ENCODE results near the gene APOL4.
A peak's percentile ranks its signal among the peaks of the same experiment; 100 is the strongest.

The APOL4 gene

DNA sequence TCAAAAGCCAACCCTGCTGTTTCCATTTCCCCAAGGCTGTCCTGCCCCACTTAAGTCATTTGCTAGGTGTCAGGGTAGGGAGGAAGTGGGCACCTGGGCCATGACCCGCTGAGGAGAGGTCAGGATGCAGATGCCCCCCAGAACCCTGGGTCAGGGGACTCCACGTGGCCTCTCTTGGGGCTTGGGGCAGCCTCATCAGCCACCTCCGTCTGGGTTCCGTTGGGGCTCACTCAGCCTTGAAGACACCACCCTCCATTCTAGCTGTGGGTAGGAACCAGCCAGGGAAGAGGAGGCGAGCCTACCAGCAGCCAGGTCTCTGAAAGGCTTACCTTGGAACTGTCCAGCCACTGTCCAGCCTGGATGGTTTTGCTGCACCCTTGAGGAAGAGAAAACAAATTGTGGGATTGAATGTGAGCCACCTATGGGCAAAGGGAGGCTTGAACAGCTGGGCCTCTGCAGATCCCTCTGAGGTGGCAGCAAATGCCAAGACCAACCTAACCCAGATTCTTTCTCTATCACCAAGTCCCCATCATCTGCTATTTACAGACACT lies 2.5 kb downstream of the APOL4 start:
- TF ChIP-seq, protein P1, sequence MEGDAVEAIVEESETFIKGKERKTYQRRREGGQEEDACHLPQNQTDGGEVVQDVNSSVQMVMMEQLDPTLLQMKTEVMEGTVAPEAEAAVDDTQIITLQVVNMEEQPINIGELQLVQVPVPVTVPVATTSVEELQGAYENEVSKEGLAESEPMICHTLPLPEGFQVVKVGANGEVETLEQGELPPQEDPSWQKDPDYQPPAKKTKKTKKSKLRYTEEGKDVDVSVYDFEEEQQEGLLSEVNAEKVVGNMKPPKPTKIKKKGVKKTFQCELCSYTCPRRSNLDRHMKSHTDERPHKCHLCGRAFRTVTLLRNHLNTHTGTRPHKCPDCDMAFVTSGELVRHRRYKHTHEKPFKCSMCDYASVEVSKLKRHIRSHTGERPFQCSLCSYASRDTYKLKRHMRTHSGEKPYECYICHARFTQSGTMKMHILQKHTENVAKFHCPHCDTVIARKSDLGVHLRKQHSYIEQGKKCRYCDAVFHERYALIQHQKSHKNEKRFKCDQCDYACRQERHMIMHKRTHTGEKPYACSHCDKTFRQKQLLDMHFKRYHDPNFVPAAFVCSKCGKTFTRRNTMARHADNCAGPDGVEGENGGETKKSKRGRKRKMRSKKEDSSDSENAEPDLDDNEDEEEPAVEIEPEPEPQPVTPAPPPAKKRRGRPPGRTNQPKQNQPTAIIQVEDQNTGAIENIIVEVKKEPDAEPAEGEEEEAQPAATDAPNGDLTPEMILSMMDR (conservative IDR thresholded peaks at IDR 0.05): no peak
- no peak for TF ChIP-seq ZFX (IDR thresholded peaks at IDR 0.05)
- H3K27ac ChIP-seq: no peak overlapping the region

DNA sequence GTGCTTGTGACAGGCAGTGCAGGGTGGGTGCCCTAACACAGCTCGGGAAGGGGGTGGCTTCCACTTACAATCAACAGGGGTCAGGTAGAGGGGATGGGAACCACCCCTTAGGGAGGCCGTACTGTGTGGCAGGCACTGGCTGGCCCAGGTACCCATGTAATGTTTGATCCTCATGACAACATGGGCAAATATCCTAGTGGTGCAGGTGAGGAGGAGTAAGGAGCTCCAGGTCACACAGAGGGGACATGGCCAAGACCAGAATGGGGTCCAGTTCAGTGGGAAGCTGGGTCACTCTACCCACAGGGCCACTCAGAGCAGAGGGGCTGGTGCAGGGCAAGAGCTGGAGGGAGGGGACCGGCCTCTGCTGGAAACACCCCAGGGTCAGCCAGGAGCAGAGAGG lies 3.1 kb downstream of the APOL4 start:
- TF ChIP-seq ZFX (IDR thresholded peaks at IDR 0.05): no peak
- no peak overlapping the region for H3K27ac ChIP-seq

DNA sequence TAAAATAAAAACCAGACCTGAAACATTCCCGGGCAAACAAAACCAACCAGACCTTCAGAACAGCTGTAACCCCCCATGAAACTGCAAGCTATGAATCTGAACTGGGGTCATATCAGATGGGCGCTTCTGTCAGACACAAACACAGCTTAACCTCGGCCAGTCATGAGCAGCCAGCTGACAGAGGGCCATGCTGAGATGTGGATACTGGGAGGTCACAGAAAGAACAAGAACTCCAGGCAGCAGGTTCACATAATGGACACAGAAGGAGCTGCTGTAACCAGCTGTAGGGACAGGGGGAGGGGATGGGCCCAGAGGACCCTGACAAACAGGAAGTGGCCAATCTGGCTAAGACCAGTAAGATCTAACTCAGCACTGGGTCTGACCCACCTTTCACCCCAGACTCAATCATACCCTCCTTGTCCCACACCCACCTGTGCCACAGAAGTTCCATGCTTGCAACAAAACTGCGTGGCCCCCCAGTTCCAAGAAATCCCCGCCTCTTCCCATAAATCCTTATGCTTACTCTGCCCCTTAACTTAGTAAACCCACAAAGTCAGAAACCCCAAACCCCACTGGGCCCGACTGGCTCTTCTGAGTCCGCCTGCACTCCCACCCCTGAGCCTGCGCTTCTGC lies 4.0 kb downstream of the APOL4 start:
- TF ChIP-seq, protein P1 (conservative IDR thresholded peaks at IDR 0.05): no peak
- H3K27ac ChIP-seq: no peak overlapping the region

DNA sequence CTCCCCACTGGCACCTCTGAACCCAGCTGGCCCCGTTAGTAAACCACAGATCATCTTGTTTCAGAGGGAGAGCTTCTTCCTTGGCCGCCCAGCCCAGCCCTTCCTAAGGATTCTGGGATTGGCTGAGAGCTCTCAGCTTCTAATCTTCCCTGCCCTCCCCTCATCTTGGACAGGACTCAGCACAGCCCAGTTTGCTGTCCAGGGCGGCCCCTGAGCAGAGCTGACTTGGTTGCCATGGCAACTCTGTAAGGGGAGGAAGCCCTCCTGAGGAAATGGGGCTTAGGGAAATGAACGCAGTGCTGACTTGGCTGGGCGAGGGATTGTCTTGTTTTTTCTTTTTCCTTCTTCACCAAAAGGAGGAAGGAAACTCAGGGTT lies 4.6 kb downstream of the APOL4 start:
- TF ChIP-seq ZFX (IDR thresholded peaks at IDR 0.05): no peak
- TF ChIP-seq, protein P1 (conservative IDR thresholded peaks at IDR 0.05): no peak
- H3K27ac ChIP-seq: no peak overlapping the region

DNA sequence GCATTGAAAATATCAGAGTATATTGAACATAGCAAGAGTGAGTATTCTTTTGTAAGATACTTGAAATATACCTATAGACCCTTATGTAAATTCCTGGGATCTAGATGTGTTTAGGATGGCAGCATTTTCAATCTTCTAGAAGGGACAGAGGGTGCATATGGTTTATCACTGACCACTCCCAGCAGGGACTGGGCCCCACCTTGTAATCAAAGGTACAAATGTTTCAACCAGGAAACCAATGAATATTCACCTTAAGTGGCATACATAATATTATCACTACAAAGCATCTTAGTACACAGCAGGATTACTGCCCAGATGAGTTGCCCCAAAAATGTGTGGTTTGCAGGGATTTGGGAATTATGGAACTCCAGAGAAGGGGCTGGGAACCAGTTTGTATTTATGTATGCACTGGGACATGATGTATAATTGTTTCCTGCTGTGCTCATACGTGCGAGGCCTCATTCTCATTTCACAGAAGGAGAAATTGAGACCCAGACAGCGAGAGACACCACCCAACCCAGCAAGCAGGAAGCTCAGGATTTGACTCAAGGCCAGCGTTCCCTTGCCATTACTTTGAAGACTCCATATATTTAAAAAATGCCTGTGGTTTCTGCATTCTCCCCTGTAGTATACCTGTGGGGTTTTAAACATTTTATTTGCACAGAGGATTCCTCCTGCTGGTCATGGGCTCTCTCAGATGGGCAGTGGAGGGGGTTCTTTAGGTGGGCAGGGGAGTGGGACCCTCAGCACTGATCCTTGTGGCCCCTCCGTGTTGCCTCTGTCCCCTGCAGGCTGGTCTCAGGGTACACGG lies 5.2 kb downstream of the APOL4 start:
- H3K27ac ChIP-seq: no peak overlapping the region
- no peak for TF ChIP-seq ZFX (IDR thresholded peaks at IDR 0.05)
- TF ChIP-seq, protein P1 (conservative IDR thresholded peaks at IDR 0.05): no peak

DNA sequence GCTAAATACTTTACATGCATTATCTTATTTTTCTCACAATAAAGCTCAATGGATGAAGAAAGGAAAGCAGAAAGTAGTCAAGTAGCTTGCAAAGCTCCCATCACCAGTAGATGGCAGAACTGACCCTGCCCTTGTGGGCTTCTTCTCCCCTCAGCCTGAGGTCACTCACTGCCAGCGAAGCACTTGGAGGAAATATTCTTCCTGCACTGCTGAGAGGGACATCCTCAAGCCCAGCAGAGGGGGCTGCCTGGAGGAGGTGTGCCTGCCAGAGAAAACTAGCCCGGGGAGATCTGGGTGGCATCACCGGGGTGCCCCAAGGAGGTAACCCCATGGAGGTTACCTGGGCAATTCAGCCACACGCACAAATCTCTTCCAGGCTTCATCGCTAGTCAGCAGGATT lies 6.6 kb downstream of the APOL4 start:
- H3K27ac ChIP-seq: no peak overlapping the region
- TF ChIP-seq, protein P1 (conservative IDR thresholded peaks at IDR 0.05): peak; percentile 77
- no peak for TF ChIP-seq ZFX (IDR thresholded peaks at IDR 0.05)

DNA sequence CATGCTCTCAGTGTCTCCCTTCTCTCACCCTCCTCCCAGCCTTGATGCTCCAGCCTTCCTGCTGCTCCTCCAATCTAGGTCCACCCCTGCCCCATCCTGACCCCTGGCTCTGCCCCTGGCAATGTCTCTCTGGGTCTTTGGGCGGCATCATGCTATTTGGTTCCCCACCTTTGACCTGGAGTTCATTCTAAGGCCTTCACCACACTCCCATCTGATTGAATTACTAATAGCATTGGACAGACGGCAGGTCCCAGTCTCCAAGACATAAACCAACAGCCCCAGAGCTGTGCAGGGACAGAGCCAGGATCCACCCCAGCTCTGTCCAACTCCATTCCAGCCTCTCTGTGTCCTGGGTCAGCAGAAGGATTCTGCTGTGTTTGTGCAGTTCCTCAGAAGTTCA lies 7.2 kb downstream of the APOL4 start:
- no peak for TF ChIP-seq ZFX (IDR thresholded peaks at IDR 0.05)
- TF ChIP-seq, protein P1 (conservative IDR thresholded peaks at IDR 0.05): no peak
- no peak overlapping the region for H3K27ac ChIP-seq

Measured in C4-2B (cell line).